AG04449 (cell line): ENCODE measurements around the gene IGF2R.

Experiments used
- CTCF ChIA-PET: fragments of 350-600 bp; formaldehyde crosslinking; extraction: SDS; loops from one replicate; lab custom pipeline; 2021; ENCODE audit warnings: antibody characterized with exemption; lab: Yijun Ruan, JAX
- POLR2A ChIA-PET: fragments of 400-600, 350-600 bp; formaldehyde crosslinking; extraction: SDS; loops from one replicate; lab custom pipeline; 2020; ENCODE audit warnings: antibody characterized with exemption, inconsistent platforms; lab: Yijun Ruan, JAX
- DNase-seq: peaks from one replicate; pipeline ENCODE4 v3.0.0-alpha.2; 2010; ENCODE audit warnings: low read depth, low spot score
- H3K4me3 ChIP-seq: 2 replicates; pipeline ENCODE4 v1.5.1; 2011; ENCODE audit warnings: low read depth, mild to moderate bottlenecking, control low read depth, low read length
- CTCF ChIP-seq: IDR thresholded peaks from one replicate; pipeline ENCODE4 v1.5.1; 2011; ENCODE audit warnings: mild to moderate bottlenecking, moderate library complexity, low read length, control low read depth, inconsistent platforms; ENCODE audit not compliant: insufficient read depth; ENCODE audit errors: missing control alignments

The IGF2R gene

GRCh38 chr6:159984268-159984786, 15.4 kb downstream of the IGF2R start:
- POLR2A ChIA-PET = no interaction called here
- no peak for DNase-seq
- no peak for TF ChIP-seq CTCF
- CTCF ChIA-PET = interaction anchor here (0.9 to 1.5 kb wide), 5 partner anchors 15 to 292 kb away, joined by 3 to 6 read pairs (median 3); no protein-coding TSS in a partner anchor
- H3K4me3 ChIP-seq = no peak overlapping the region

GRCh38 chr6:159985296-159985945, 16.5 kb downstream of the IGF2R start:
- CTCF ChIA-PET = no interaction called here
- no peak for TF ChIP-seq CTCF
- DNase-seq = no peak
- POLR2A ChIA-PET = no interaction called here
- no peak overlapping the region for H3K4me3 ChIP-seq

GRCh38 chr6:159988983-159989454, 20.1 kb downstream of the IGF2R start:
- DNase-seq = no peak
- CTCF ChIA-PET = interaction anchor here (1.7 kb wide), 1 partner anchor 13 kb away, joined by 4 read pairs; no protein-coding TSS in a partner anchor
- no peak for TF ChIP-seq CTCF
- H3K4me3 ChIP-seq = no peak overlapping the region
- POLR2A ChIA-PET = no interaction called here

GRCh38 chr6:159989492-159990480, 20.9 kb downstream of the IGF2R start:
- CTCF ChIA-PET = interaction anchor here (1.7 to 1.8 kb wide), 2 partner anchors 8 to 14 kb away, joined by 4 to 7 read pairs; no protein-coding TSS in a partner anchor
- no peak for DNase-seq
- no peak for TF ChIP-seq CTCF
- POLR2A ChIA-PET = no interaction called here
- H3K4me3 ChIP-seq = no peak overlapping the region

- ChIA-PET POLR2A (no interaction called here), CTCF (no interaction called here)
- DNase-seq = no peak
- no peak for TF ChIP-seq CTCF
- H3K4me3 ChIP-seq = no peak overlapping the region
Measured at GRCh38 chr6:159992366-159992765, 23.5 kb downstream of the IGF2R start.
